Parathyroid adenoma (tissue), 2 donors: ENCODE data around the gene FSTL4.

Experiments
- H2AFZ ChIP-seq: fragments of 300-600 bp; sonication (generic); one replicate; pipeline ENCODE4 v1.7.0; 2017; ENCODE audit warnings: antibody characterized with exemption, mild to moderate bottlenecking
- H3K27ac ChIP-seq: fragments of 300-600 bp; sonication (generic); one replicate; pipeline ENCODE4 v1.7.0; 2017
- H3K27me3 ChIP-seq: fragments of 300-600 bp; sonication (generic); one replicate; pipeline ENCODE4 v1.7.0; 2017; ENCODE audit warnings: low read length; ENCODE audit not compliant: control insufficient read depth, insufficient read depth
- H3K36me3 ChIP-seq: fragments of 300-600 bp; sonication (generic); one replicate; pipeline ENCODE4 v1.7.0; 2017; ENCODE audit warnings: low read length; ENCODE audit not compliant: control insufficient read depth, insufficient read depth
- H3K4me1 ChIP-seq: fragments of 300-600 bp; sonication (generic); one replicate; pipeline ENCODE4 v1.7.0; 2017; ENCODE audit warnings: control low read depth
- H3K4me2 ChIP-seq: fragments of 300-600 bp; sonication (generic); one replicate; pipeline ENCODE4 v1.7.0; 2017; ENCODE audit warnings: low read length
- H3K4me3 ChIP-seq: fragments of 300-600 bp; sonication (generic); one replicate; pipeline ENCODE4 v1.7.0; 2017; ENCODE audit warnings: low read depth, low read length
- H3K79me2 ChIP-seq: fragments of 300-600 bp; sonication (generic); one replicate; pipeline ENCODE4 v1.7.0; 2017; ENCODE audit warnings: control low read depth
- H3K9ac ChIP-seq: fragments of 300-600 bp; sonication (generic); one replicate; pipeline ENCODE4 v1.7.0; 2017; ENCODE audit warnings: mild to moderate bottlenecking
- H3K9me3 ChIP-seq: fragments of 300-600 bp; sonication (generic); one replicate; pipeline ENCODE4 v1.7.0; 2017; ENCODE audit warnings: low read length; ENCODE audit not compliant: control insufficient read depth
- TF ChIP-seq, protein P1 (sequence below): fragments of 300-600 bp; sonication (generic); IDR thresholded peaks from one replicate; pipeline ENCODE4 v1.7.0; 2017; ENCODE audit warnings: antibody characterized with exemption, mild to moderate bottlenecking
- donor health status: primary hyperparathyroidism.

The FSTL4 gene

DNA sequence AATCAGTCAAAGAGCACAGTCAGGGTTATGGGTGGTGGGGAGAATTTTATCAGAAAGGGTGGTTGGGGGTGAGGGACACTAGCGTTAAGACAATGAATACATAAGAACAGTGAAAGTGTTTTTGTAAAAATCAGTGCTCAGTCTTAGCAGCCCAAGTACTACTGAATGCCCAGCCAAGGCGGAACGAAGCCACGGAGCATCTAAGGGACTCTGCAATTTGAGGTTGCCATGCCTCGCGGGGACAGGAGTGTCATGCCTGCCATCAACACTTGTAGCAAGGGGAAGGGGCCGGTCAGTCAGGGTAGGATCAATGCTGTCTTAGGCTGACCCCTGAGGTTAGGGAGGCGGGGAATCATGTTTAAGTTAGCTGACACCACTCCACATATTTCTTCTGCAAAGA lies 13.3 kb downstream of the FSTL4 start:
- Histone ChIP-seq H3K9me3 (no peaks in the 10 kb centered on the region), H3K4me2 (no peak overlapping the region), H3K27me3 (no peaks in the 10 kb centered on the region), H3K27ac (no peak overlapping the region), H3K79me2 (peaks cover 12% of the 10 kb centered on the region), H3K9ac (no peak overlapping the region), H2AFZ (no peak overlapping the region), H3K4me3 (no peak overlapping the region), H3K4me1 (peaks cover 5% of the 10 kb centered on the region), H3K36me3 (no peaks in the 10 kb centered on the region)
- TF ChIP-seq, protein P1, sequence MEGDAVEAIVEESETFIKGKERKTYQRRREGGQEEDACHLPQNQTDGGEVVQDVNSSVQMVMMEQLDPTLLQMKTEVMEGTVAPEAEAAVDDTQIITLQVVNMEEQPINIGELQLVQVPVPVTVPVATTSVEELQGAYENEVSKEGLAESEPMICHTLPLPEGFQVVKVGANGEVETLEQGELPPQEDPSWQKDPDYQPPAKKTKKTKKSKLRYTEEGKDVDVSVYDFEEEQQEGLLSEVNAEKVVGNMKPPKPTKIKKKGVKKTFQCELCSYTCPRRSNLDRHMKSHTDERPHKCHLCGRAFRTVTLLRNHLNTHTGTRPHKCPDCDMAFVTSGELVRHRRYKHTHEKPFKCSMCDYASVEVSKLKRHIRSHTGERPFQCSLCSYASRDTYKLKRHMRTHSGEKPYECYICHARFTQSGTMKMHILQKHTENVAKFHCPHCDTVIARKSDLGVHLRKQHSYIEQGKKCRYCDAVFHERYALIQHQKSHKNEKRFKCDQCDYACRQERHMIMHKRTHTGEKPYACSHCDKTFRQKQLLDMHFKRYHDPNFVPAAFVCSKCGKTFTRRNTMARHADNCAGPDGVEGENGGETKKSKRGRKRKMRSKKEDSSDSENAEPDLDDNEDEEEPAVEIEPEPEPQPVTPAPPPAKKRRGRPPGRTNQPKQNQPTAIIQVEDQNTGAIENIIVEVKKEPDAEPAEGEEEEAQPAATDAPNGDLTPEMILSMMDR = no peak

DNA sequence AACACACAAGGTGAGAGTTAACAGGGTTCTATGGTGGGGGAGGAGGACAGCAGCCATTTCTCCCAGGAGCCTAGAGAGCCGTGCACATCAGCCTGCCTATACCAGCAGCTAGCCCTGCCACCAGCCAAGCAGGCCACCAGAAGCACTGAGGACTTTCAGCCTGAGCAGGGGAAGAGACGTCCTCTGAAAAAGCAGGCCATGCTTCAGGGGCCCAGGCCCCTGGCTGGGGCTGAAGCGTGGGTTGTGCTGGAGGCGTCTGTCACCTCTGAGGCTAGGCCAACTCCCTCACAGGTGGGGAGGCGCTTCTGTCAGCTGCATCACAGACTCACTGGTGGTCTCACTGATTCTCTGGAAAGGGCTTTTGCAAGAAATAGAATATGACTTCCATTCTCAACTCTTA lies 16.3 kb downstream of the FSTL4 start:
- Histone ChIP-seq H2AFZ (no peak overlapping the region), H3K9ac (no peak overlapping the region), H3K4me3 (no peak overlapping the region), H3K4me1 (peaks cover 5% of the 10 kb centered on the region), H3K79me2 (peaks cover 8% of the 10 kb centered on the region), H3K36me3 (no peaks in the 10 kb centered on the region), H3K9me3 (no peaks in the 10 kb centered on the region), H3K27me3 (no peaks in the 10 kb centered on the region), H3K27ac (no peak overlapping the region), H3K4me2 (no peak overlapping the region)
- TF ChIP-seq, protein P1 = no peak

DNA sequence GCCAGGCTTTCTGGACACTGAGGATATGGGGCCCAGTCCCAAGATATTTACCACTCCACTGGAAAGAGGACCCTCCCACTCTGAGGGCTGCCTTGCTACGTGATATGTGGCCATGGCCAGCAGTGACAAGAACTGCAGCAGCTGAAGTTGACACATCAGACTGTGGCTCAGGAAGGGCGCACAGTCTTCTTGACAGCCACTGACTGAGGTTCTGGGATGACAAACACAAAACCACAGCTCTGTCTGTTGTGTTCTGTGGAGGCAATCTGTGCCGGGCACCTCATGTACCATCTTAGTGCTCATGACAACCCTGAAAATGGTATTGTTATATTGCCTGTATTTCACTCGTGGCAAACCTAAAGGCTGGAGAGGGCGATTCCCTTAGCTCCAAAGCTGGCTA lies 16.9 kb downstream of the FSTL4 start:
- Histone ChIP-seq H3K9me3 (no peaks in the 10 kb centered on the region), H3K36me3 (no peaks in the 10 kb centered on the region), H3K27ac (no peak overlapping the region), H3K79me2 (peaks cover 8% of the 10 kb centered on the region), H3K27me3 (no peaks in the 10 kb centered on the region), H3K4me2 (no peak overlapping the region), H2AFZ (no peak overlapping the region), H3K9ac (no peak overlapping the region), H3K4me1 (peaks cover 5% of the 10 kb centered on the region), H3K4me3 (no peak overlapping the region)
- TF ChIP-seq, protein P1 = no peak

DNA sequence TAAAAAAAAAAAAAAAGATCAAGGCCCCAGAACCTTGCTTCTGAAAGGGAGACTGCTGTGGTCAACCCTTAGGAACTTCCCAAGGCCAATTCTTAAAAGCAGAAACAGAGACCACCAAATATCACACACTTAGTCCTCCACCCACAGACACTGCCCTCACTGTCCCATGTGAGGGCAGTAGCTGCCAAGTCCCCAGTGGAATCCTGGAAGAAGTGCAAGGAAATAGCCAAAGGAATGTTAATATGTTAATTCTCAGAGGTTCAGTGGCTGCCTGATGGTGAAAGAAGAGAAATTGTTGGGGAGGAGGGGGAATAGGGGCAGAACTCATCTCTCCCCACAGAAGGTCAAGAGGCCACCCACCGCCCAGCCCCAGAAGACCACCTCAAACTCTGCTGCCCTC lies 23.1 kb downstream of the FSTL4 start:
- no peak overlapping the region for H2AFZ ChIP-seq
- no peak overlapping the region for H3K27ac ChIP-seq
- H3K9ac ChIP-seq = no peak overlapping the region
- H3K9me3 ChIP-seq = no peaks in the 10 kb centered on the region
- H3K79me2 ChIP-seq = no peaks in the 10 kb centered on the region
- TF ChIP-seq, protein P1 = peak; percentile 8
- no peak overlapping the region for H3K4me3 ChIP-seq
- H3K36me3 ChIP-seq = no peaks in the 10 kb centered on the region
- no peaks in the 10 kb centered on the region for H3K4me1 ChIP-seq
- H3K4me2 ChIP-seq = no peak overlapping the region
- no peaks in the 10 kb centered on the region for H3K27me3 ChIP-seq

DNA sequence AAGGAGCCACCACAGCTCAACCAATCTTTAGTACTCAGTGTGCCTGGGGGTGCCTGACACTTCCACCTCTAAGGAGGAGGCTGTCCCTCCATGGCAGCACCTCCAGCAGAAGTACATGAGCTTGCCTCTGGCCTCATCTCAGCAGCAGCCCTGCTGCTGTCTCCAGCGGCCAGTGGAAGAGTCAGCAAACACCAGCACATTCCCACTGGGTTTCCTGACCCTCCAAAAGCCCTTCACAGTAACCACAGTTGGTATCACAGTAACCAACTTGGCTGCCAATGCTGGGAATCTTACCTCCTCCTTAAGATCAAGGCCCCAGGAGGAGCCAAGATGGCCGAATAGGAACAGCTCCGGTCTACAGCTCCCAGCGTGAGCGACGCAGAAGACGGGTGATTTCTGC lies 29.4 kb downstream of the FSTL4 start:
- TF ChIP-seq, protein P1 = no peak
- no peaks in the 10 kb centered on the region for H3K4me1 ChIP-seq
- no peaks in the 10 kb centered on the region for H3K9me3 ChIP-seq
- H3K4me2 ChIP-seq = no peak overlapping the region
- H2AFZ ChIP-seq = no peak overlapping the region
- no peaks in the 10 kb centered on the region for H3K36me3 ChIP-seq
- H3K79me2 ChIP-seq = peaks cover 3% of the 10 kb centered on the region
- no peaks in the 10 kb centered on the region for H3K27me3 ChIP-seq
- no peak overlapping the region for H3K27ac ChIP-seq
- no peak overlapping the region for H3K4me3 ChIP-seq
- H3K9ac ChIP-seq = no peak overlapping the region
